ENCODE results near the gene STARD8.

DNA sequence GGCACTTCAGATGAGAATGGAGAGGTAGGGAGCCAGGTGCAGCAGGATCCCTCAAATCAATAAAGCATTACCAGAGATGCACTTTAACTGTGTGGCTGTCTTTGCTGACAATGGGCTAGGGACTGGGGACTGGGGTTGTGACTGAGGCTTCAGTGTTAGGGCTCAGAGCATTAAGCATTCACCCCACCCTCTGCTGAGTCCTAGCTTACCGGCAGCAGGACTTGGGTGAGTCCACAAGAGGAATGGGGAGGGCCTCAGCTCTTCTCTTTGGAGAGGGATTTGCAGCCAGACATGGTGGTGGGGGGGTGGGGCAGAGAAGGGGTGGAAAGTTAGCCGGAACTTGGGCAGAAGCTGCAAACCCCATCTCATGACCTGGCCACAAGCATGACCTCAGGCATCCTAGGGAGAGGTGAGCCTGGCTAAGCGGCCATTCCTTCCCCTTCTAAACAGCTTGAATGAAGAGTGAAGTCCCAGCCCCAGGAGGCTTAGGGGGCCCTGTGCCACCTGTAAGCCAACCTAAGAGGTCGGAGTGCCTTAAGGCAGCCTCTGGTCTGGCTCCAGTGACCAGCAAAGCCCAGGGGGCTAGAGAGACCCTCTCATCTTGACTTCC is 78.4 kb downstream of the STARD8 start:
- TF ChIP-seq POLR2A (IDR thresholded peaks at IDR 0.05; ENCODE audit: low read depth, low read length) = no peak
- TF ChIP-seq, protein P1, sequence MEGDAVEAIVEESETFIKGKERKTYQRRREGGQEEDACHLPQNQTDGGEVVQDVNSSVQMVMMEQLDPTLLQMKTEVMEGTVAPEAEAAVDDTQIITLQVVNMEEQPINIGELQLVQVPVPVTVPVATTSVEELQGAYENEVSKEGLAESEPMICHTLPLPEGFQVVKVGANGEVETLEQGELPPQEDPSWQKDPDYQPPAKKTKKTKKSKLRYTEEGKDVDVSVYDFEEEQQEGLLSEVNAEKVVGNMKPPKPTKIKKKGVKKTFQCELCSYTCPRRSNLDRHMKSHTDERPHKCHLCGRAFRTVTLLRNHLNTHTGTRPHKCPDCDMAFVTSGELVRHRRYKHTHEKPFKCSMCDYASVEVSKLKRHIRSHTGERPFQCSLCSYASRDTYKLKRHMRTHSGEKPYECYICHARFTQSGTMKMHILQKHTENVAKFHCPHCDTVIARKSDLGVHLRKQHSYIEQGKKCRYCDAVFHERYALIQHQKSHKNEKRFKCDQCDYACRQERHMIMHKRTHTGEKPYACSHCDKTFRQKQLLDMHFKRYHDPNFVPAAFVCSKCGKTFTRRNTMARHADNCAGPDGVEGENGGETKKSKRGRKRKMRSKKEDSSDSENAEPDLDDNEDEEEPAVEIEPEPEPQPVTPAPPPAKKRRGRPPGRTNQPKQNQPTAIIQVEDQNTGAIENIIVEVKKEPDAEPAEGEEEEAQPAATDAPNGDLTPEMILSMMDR (IDR thresholded peaks at IDR 0.05; ENCODE audit: extremely low read depth in 1 of 2, insufficient read depth in 1 of 2, low read depth in 1 of 2, low read length in 2 of 2) = no peak
- no peak for TF ChIP-seq EZH2 (IDR thresholded peaks at IDR 0.05; ENCODE audit: borderline replicate concordance, low read depth, low read length, severe bottlenecking)
- no peak for TF ChIP-seq MAX (IDR thresholded peaks at IDR 0.05; ENCODE audit: insufficient read depth, insufficient read length)
- TF ChIP-seq POLR2AphosphoS5 (IDR thresholded peaks at IDR 0.05; ENCODE audit: insufficient read depth, low read depth, low read length) = no peak
- TF ChIP-seq GATA2 (IDR thresholded peaks at IDR 0.05; ENCODE audit: insufficient read depth, insufficient read length, low read depth, low read length) = no peak
- no peak for TF ChIP-seq FOS (IDR thresholded peaks at IDR 0.05; ENCODE audit: borderline replicate concordance, insufficient read depth, low read length)
